ENCODE data around the gene ERCC6L2. TPM values are rescaled to one million over a fixed set of nuclear protein-coding genes. Genes with fewer than 3 reads are reported as not detected.

Gene ERCC6L2
- total RNA-seq, 4 donors from 2014 or later, result 25.8 to 51.4 (median 36.4) TPM

GRCh38 chr9:95857896-95858295 lies 17.6 kb upstream of the ERCC6L2 start:
- TF ChIP-seq POLR2A (IDR thresholded peaks at IDR 0.05), result no peak
- no peak for TF ChIP-seq CTCF (IDR thresholded peaks at IDR 0.05)
- no peak for DNase-seq (ENCODE audit: low spot score in 2 of 2)
- intact Hi-C loops (cut with DNase I; ENCODE audit: low total_unique reads), result no loop called here
- no peak overlapping the region for H3K4me3 ChIP-seq (ENCODE audit: low read depth, poor library complexity, severe bottlenecking)

- DNase-seq (ENCODE audit: low spot score in 2 of 2), result no peak
- H3K4me3 ChIP-seq (ENCODE audit: low read depth, poor library complexity, severe bottlenecking), result no peak overlapping the region
- TF ChIP-seq CTCF (IDR thresholded peaks at IDR 0.05), result no peak
- TF ChIP-seq POLR2A (IDR thresholded peaks at IDR 0.05), result no peak
- intact Hi-C loops (cut with DNase I; ENCODE audit: low total_unique reads), result no loop called here
Observed at GRCh38 chr9:95862343-95862742, 13.1 kb upstream of the ERCC6L2 start.

- intact Hi-C loops (cut with DNase I; ENCODE audit: low total_unique reads), result no loop called here
- WGBS, 2 donors, result 95 to 96% methylated on average over 3 of the region's 3 CpGs
- TF ChIP-seq POLR2A (IDR thresholded peaks at IDR 0.05) (no peak), CTCF (IDR thresholded peaks at IDR 0.05) (no peak)
- DNase-seq (ENCODE audit: low spot score in 2 of 2), result no peak
- no peak overlapping the region for H3K4me3 ChIP-seq (ENCODE audit: low read depth, poor library complexity, severe bottlenecking)
Observed at GRCh38 chr9:95864852-95865580, 10.5 kb upstream of the ERCC6L2 start.

- TF ChIP-seq CTCF (IDR thresholded peaks at IDR 0.05) (no peak), POLR2A (IDR thresholded peaks at IDR 0.05) (no peak)
- WGBS, 2 donors, result 83 to 94% methylated on average over 1 of the region's 1 CpG
- no peak overlapping the region for H3K4me3 ChIP-seq (ENCODE audit: low read depth, poor library complexity, severe bottlenecking)
- intact Hi-C loops (cut with DNase I; ENCODE audit: low total_unique reads), result no loop called here
- DNase-seq (ENCODE audit: low spot score in 2 of 2), result no peak
Observed at GRCh38 chr9:95870352-95870751, 5.1 kb upstream of the ERCC6L2 start.

- DNase-seq (ENCODE audit: low spot score in 2 of 2), result no peak
- TF ChIP-seq POLR2A (IDR thresholded peaks at IDR 0.05), result no peak
- no peak for TF ChIP-seq CTCF (IDR thresholded peaks at IDR 0.05)
- 73 to 100% methylated on average over 1 of the region's 1 CpG for WGBS, 2 donors
- intact Hi-C loops (cut with DNase I; ENCODE audit: low total_unique reads), result no loop called here
- no peak overlapping the region for H3K4me3 ChIP-seq (ENCODE audit: low read depth, poor library complexity, severe bottlenecking)
Observed at GRCh38 chr9:95870906-95871305, 4.6 kb upstream of the ERCC6L2 start.
